Thoracic aorta (tissue), 2 donors: Measurements from ENCODE around the gene PPP6R3. TPM values are rescaled to one million over a fixed set of nuclear protein-coding genes. Genes with fewer than 3 reads are reported as not detected.

Experiments used
- ATAC-seq: fragments of 150-250 bp; one replicate; pipeline ENCODE4 v1.8.0; 2017; ENCODE audit warnings: low read depth; ENCODE audit not compliant: insufficient number of reproducible peaks, low FRiP score
- DNase-seq: peaks from one replicate; pipeline ENCODE4 v3.0.0-alpha.2; 2020; ENCODE audit warnings: low spot score
- H3K27ac ChIP-seq, 2 donors: fragments of 200-600 bp; sonication (generic); 1 replicate in 1 of 2; 2 replicates in 1 of 2; pipeline ENCODE4 v1.5.1; 2016; ENCODE audit warnings: mild to moderate bottlenecking in 2 of 2, moderate library complexity in 2 of 2
- H3K27me3 ChIP-seq: fragments of 200-600 bp; sonication (generic); replicated peaks from 2 replicates; pipeline ENCODE4 v1.6.0; 2016; ENCODE audit warnings: mild to moderate bottlenecking; ENCODE audit not compliant: insufficient read depth
- H3K36me3 ChIP-seq: fragments of 200-600 bp; sonication (generic); one replicate; pipeline ENCODE4 v1.5.1; 2016
- H3K4me1 ChIP-seq, 2 donors: fragments of 200-600 bp; sonication (generic); 1 replicate in 1 of 2; 2 replicates in 1 of 2; pipeline versions ENCODE4 v1.5.1 to v1.6.0; 2016; ENCODE audit warnings: low read depth in 2 of 2, mild to moderate bottlenecking in 1 of 2; ENCODE audit not compliant: control insufficient read depth in 1 of 2
- H3K4me3 ChIP-seq: fragments of 200-600 bp; sonication (generic); 2 replicates; pipeline ENCODE4 v1.5.1; 2016; ENCODE audit warnings: mild to moderate bottlenecking
- H3K9me3 ChIP-seq: fragments of 200-600 bp; sonication (generic); 2 replicates; pipeline ENCODE4 v1.5.1; 2016
- total RNA-seq, 2 donors: library from RNA; depleted of rRNA; stranded (reverse); fragments of >200 nt; gene quantifications; one replicate each; pipeline versions ENCODE4 v1.1.0 to v1.2.3, GENCODE V29; 2016
- TF ChIP-seq, protein P1 (sequence below): fragments of 200-600 bp; sonication (generic); IDR thresholded peaks from one replicate; pipeline ENCODE4 v1.5.1; 2019; ENCODE audit warnings: antibody characterized with exemption

PPP6R3 gene
- total RNA-seq, 2 donors from 2014 or later, result 75.4 to 166 TPM

DNA sequence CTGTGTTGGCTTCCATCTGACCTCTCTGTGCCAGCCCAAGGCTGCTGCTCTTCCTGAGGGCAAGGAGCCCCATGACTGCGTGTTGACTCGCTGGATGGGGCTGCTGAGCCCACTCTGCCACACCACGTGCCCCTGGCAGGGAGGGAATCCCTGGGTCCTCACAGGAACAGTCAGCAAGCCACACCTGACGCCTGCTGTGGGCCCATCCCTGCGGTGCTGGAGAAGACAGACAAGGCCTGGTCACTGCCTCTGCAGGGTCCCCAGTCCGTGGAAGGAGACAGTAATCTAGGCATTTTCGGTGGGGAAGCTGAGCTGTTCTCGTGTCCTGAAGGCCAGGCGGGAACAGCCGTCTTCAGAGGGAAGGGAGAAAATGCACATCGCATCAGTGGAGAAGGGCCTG is 10.6 kb upstream of the PPP6R3 start:
- H3K36me3 ChIP-seq, result peaks cover 9% of the 10 kb centered on the region
- H3K27ac ChIP-seq, result no peak overlapping the region
- no peaks in the 10 kb centered on the region for H3K27me3 ChIP-seq
- no peak overlapping the region for H3K4me3 ChIP-seq
- TF ChIP-seq, protein P1, sequence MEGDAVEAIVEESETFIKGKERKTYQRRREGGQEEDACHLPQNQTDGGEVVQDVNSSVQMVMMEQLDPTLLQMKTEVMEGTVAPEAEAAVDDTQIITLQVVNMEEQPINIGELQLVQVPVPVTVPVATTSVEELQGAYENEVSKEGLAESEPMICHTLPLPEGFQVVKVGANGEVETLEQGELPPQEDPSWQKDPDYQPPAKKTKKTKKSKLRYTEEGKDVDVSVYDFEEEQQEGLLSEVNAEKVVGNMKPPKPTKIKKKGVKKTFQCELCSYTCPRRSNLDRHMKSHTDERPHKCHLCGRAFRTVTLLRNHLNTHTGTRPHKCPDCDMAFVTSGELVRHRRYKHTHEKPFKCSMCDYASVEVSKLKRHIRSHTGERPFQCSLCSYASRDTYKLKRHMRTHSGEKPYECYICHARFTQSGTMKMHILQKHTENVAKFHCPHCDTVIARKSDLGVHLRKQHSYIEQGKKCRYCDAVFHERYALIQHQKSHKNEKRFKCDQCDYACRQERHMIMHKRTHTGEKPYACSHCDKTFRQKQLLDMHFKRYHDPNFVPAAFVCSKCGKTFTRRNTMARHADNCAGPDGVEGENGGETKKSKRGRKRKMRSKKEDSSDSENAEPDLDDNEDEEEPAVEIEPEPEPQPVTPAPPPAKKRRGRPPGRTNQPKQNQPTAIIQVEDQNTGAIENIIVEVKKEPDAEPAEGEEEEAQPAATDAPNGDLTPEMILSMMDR, result no peak
- H3K4me1 ChIP-seq, result peaks cover 0 to 3% of the 10 kb centered on the region in 2 donors
- DNase-seq (no peak), ATAC-seq (no peak)
- H3K9me3 ChIP-seq, result no peaks in the 10 kb centered on the region

DNA sequence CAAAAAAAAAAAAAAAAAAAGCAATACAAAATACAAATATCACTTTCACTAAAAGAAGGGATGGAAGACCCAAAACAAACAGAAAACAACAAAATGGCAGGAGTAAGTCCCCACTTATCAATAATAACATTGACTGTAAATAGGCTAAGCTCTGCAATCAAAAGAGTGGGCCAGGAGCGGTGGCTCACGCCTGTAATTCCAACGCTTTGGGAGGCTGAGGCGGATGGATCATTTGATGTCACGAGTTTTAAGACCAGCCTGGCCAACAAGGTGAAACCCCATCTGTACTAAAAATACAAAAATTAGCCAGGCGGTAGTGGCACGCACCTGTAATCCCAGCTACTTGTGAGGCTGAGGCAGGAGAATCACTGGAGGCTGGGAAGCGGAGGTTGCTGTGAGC is 9.8 kb upstream of the PPP6R3 start:
- no peak overlapping the region for H3K4me3 ChIP-seq
- peaks cover 0 to 3% of the 10 kb centered on the region in 2 donors for H3K4me1 ChIP-seq
- H3K36me3 ChIP-seq, result peaks cover 9% of the 10 kb centered on the region
- no peak for DNase-seq
- no peaks in the 10 kb centered on the region for H3K9me3 ChIP-seq
- no peak overlapping the region for H3K27ac ChIP-seq
- ATAC-seq, result no peak
- TF ChIP-seq, protein P1, result no peak
- no peaks in the 10 kb centered on the region for H3K27me3 ChIP-seq

DNA sequence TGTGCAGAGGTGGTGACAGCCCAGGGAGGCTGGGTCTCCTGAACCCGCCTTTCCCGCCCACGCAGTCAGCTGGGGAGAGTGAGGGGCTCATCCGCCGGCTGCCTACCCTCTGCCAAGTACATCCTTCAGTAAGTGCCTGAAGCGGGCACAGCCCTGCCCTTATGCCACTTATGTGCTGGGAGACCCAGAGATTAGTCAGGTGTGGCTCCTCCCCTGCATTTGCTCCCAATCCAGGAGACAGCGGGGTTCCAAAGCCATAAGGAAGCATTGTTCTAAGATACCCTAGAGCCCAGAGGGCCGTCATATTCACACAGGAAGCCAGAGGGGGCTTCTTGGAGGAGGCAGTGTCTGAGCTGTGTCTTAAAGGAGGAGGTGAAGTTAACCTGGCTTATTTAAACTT is 5.8 kb upstream of the PPP6R3 start:
- no peak for ATAC-seq
- no peak overlapping the region for H3K4me3 ChIP-seq

DNA sequence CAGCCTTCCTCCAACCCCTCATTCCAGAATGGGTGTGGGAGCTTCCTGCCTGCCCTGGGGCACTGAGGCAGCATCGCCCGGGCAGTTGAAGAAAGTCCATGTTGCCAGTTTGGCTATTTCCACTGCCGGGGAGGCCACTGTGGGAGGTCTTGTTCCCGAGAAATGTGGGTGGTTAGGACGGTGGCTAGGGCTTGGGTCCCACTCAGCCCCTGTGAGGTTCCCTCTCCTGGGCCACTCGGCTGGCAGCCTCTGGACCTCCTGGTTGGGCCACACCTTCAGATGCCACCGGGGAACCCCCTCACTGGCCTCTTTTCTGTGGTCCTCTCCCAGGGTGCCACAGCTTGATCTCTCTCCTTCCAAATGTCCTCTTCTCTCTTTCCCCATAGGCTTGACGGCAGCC is 5.1 kb upstream of the PPP6R3 start:
- TF ChIP-seq, protein P1, result no peak
- DNase-seq (no peak), ATAC-seq (no peak)
- H3K9me3 ChIP-seq, result no peaks in the 10 kb centered on the region
- H3K27ac ChIP-seq, result no peak overlapping the region
- H3K36me3 ChIP-seq, result no peaks in the 10 kb centered on the region
- peaks cover 0 to 6% of the 10 kb centered on the region in 2 donors for H3K4me1 ChIP-seq
- no peak overlapping the region for H3K4me3 ChIP-seq
- no peaks in the 10 kb centered on the region for H3K27me3 ChIP-seq

More for the DNA sequence above, 5.8 kb upstream of the PPP6R3 start:
- Histone ChIP-seq H3K27me3 (no peaks in the 10 kb centered on the region), H3K27ac (no peak overlapping the region), H3K36me3 (no peaks in the 10 kb centered on the region), H3K4me1 (peaks cover 0 to 5% of the 10 kb centered on the region in 2 donors), H3K9me3 (no peaks in the 10 kb centered on the region)
- TF ChIP-seq, protein P1, result no peak
- no peak for DNase-seq

DNA sequence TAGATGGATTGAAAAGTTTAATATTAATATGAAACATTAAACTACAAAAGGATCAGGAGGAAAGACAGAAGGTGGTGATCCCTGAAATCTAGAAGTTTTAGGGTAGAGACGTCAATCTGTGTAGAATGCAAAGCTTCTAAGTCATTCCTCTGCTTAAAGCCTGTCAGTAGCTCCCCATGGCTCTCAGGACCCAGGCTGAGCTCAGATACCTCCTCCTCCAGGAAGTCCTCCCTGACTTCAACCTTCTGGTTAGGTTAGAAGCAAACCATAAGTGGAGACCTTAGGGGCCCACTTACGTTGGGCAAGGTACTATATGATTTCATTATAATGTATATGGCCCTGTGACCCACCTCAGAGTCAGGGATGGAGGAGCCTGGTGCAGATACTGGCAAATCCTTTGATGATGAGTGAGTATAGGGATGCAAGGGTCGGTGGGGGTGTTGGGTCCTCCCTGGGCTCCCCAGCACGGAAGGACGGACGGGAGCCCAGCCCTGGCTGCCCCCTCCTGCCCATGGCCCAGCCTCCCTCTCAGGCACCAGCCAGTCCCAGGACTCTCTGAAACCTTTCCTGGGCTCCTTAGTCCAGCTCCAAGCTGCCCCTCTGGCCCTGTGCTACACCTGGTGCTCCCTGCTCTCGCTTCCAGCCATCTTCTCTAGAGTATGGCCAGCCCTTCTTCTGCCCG is 3.2 kb upstream of the PPP6R3 start:
- H3K27me3 ChIP-seq, result no peaks in the 10 kb centered on the region
- H3K9me3 ChIP-seq, result no peaks in the 10 kb centered on the region
- DNase-seq (no peak), ATAC-seq (no peak)
- TF ChIP-seq, protein P1, result no peak
- H3K4me1 ChIP-seq, result peaks cover 9 to 16% of the 10 kb centered on the region in 2 donors
- no peaks in the 10 kb centered on the region for H3K36me3 ChIP-seq
- H3K27ac ChIP-seq, result no peak overlapping the region
- H3K4me3 ChIP-seq, result no peak overlapping the region
